ENCODE measurements around the gene IFITM5.
"Not testable (repeated sequence)": the region's sequence is repeated elsewhere in the genome, so short reads cannot be mapped to it uniquely, and the experiment has no call there.

DNA sequence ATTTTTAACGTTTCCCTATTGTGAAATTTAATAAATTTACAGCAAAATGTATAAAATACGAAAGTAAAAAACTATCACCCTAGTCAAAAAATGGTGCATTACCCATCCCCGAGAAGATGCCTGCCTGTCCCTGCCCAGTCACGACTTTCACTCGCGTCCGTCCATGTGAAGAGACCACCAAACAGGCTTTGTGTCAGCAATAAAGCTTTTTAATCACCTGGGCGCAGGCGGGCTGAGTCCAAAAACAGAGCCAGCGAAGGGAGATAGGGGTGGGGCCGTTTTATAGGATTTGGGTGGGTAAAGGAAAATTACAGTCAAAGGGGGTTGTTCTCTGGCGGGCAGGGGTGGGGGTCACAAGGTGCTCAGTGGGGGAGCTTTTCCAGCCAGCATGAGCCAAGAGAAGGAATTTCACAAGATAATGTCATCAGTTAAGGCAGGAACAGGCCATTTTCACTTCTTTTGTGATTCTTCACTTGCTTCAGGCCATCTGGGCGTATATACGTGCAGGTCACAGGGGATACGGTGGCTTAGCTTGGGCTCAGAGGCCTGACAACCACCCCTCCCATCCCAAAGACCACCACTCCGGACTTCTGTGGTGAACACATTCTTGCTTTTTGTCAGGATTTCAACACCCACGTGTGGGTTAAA, 34.4 kb upstream of the IFITM5 start:
- TF ChIP-seq, protein P1, sequence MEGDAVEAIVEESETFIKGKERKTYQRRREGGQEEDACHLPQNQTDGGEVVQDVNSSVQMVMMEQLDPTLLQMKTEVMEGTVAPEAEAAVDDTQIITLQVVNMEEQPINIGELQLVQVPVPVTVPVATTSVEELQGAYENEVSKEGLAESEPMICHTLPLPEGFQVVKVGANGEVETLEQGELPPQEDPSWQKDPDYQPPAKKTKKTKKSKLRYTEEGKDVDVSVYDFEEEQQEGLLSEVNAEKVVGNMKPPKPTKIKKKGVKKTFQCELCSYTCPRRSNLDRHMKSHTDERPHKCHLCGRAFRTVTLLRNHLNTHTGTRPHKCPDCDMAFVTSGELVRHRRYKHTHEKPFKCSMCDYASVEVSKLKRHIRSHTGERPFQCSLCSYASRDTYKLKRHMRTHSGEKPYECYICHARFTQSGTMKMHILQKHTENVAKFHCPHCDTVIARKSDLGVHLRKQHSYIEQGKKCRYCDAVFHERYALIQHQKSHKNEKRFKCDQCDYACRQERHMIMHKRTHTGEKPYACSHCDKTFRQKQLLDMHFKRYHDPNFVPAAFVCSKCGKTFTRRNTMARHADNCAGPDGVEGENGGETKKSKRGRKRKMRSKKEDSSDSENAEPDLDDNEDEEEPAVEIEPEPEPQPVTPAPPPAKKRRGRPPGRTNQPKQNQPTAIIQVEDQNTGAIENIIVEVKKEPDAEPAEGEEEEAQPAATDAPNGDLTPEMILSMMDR (IDR thresholded peaks at IDR 0.05; ENCODE audit: low read depth, low read length), result not testable (repeated sequence)
- TF ChIP-seq POLR2A (IDR thresholded peaks at IDR 0.05; ENCODE audit: extremely low read depth, insufficient read length); MYC (IDR thresholded peaks at IDR 0.05; ENCODE audit: low read depth, low read length): not testable (repeated sequence)
